Activated T-helper 1 cell treated with Interleukin-2 at 50 U/mL for 16 hours (primary cell): ENCODE results near the gene PIGS.
"Not testable (repeated sequence)": the region's sequence is repeated elsewhere in the genome, so short reads cannot be mapped to it uniquely, and the experiment has no call there.

ENCODE experiments used
- DNase-seq: peaks from one replicate; pipeline ENCODE4 v3.0.0-alpha.2; 2020; ENCODE audit warnings: low read depth

PIGS gene

GRCh38 chr17:28529013-28529400, 42.3 kb downstream of the PIGS start:
- DNase-seq, result no peak

DNA sequence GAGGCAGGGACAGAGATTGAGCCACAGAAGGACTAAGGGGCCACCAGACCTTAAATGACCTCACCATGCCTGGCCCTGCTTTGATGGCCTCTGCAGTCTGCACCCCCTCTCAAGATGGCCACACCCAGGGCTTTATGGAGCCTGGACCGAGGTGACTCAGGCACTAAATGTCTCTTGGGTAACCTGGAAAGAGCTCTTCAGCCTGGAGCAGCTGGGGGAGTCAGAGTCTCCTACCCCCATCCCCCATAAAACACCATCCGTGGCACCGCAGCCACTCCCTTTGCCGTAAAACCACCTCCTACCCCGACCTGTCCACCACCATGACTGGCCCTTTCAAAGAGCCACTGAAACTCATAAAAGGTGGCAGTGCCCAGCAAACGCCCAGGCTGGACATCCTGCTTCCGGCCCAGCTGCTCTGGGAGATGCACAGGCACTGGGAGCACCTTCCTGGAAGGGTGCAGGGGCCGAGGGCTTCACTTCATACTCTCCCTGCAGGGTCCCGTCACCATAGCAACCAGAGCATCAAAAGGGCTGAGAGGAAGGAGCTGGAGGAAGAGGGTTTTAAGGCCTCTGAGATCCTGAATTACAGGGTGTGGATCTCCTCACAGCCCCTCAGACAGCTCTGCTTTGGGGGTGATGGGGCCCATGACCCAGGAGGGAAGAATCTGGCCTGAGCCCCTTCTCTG, 42.9 kb downstream of the PIGS start:
- DNase-seq, result no peak

GRCh38 chr17:28527859-28528258, 43.5 kb downstream of the PIGS start:
- DNase-seq, result no peak

GRCh38 chr17:28527181-28527681, 44.1 kb downstream of the PIGS start:
- no peak for DNase-seq

DNA sequence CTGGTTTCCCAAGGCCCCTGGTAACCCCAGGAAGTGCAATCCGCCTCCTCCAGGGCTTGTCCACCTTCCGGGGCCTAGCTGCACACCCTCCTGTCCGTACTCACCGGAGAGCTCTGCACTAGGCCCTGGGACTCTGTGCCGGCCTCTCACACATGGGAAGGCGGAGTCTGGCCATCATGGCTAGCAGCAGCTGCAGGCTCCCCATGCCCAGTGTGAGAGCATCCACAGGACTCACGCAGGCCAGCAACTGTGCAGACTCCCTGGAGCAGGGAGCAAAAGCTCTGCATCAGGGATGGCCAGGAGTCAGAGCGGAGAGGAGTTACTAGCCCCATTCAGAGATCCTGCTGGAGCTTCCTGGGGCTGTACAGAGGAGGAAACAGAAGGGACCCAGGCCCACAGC, 44.9 kb downstream of the PIGS start:
- DNase-seq, result no peak

GRCh38 chr17:28524476-28525424, 46.6 kb downstream of the PIGS start:
- DNase-seq, result no peak

GRCh38 chr17:28523876-28524275, 47.4 kb downstream of the PIGS start:
- DNase-seq, result no peak

DNA sequence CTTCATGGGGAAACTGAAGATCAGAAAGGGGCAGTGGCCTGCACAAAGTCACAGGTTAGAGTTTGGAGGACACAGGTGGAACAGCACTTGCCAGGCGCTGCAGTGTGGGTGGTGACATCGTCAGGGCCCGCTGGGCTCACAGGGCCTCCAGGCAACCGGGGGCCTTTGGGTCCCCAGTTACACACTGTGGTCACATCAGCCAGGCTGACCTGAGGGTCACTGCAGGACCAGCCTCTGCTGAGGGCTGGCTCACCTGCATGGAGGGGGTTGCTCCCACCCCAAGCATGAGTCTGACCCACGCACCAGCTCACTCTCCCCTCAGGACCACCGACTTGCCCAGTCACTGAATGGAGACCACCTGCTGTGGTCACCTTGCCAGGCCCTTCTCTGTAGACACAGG, 48.1 kb downstream of the PIGS start:
- no peak for DNase-seq

DNA sequence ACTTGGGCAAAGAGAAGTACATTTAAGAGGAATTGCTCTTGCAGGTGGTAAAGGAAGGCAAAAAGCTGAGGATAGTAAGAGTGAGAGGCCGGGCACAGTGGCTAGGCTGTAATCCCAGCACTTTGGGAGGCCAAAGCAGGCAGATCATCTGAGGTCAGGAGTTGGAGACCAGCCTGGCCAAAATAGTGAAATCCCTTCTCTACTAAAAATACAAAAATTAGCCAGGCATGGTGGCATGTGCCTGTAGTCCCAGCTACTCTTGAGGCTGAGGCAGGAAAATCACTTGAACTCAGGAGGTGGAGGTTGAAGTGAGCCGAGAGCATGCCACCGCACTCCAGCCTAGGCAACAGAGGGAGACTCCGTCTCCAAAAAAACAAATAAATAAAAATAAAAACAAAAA, 49.0 kb downstream of the PIGS start:
- not testable (repeated sequence) for DNase-seq

DNA sequence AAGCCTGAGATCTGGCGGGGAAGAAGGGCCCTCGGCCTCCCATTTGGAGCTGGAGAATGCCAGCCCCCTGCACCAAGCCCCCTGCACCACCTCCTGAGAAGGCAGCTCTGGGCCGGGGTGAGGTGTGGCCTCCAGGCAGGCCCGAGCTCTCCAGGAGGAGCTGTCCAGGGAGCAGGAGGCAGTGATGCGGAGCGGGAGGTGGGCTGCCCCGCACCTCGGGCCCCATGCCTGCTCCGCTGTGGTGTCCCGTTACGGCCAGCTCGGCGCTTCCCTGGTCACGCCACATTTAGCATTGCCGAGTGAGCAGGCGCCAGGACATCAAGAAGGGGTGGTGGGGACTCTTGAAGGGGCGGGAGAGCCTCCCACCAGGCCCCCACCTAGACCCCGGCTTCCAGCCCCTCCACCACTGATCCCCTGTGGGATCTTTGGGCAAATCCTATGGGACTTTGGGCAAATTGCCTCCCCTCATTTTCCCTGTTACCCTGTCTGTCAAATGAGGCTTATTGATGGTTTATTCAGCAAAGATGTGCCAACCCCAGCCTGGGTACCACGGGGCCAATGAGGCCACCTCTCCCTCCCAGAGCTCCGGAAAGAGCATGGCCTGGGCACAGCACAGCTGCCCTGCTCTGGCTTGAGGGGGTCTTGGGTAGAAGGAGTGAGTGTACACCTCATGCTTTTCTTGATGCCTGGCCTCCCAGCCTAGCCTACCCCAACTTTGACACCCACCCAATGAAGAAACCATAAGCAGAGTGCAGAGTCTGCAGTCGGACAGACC, 49.8 kb downstream of the PIGS start:
- no peak for DNase-seq

GRCh38 chr17:28520687-28521086, 50.6 kb downstream of the PIGS start:
- no peak for DNase-seq

DNA sequence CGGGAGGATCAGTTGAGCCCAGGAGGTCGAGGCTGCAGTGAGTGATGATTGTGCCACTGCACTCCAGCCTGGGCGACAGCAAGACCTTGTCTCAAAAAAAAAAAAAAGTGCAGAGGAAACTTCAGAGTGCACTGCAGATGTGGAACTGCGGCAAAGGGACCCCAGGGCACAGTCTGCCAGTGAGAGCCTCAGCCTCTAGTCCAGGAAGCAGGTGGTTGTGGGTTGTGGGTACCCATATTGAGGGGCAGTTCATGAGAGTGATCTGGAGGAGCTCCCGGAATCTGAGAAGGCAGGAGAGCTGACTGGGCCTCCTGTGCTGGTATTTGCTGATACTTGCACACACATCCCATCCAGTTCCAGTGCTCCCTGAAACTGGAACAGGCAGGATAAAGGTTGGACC, 52.1 kb downstream of the PIGS start:
- DNase-seq, result no peak

DNA sequence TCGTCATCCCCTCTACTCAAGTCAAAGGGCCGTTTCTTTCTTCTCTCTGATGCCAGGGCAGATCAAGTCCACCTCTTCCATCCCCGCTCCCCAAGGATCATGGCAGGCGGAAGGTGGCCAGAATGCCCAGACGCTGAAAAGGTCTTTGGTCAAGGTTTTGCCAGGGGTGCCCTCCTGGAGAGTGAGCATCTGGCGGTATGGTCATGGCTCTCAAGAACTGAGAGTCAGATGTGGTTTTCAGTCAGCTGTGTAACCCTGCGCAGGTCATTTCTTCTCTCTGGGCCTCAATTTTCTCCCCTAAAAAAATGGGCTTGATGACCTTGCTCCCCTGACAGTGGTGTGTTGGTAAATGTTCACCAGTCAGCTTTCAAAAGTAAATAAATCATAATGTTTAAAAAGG, 52.7 kb downstream of the PIGS start:
- DNase-seq, result no peak

- no peak for DNase-seq
Observed at GRCh38 chr17:28518132-28518531, 53.2 kb downstream of the PIGS start.

DNA sequence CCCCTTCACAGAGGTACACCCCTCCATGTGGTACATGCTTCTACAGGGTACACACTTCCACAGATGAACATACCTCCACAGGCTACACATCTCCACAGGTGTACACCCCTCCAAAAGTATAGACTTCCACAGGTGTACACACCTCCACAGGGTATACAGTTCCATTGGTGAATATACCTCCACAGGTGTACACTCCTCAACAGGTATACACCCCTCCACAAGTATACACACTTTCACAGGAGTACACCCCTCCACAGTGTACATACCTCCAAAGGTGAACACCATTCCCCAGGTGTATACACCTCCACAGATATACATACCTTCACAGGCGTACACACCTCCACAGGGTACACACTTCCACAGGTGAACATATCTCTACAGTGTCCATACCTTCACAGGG, 55.8 kb downstream of the PIGS start:
- no peak for DNase-seq

GRCh38 chr17:28514561-28515002, 56.7 kb downstream of the PIGS start:
- no peak for DNase-seq

- DNase-seq, result no peak
Observed at GRCh38 chr17:28513476-28513875, 57.8 kb downstream of the PIGS start.

GRCh38 chr17:28511858-28512461, 59.4 kb downstream of the PIGS start:
- DNase-seq, result no peak

DNA sequence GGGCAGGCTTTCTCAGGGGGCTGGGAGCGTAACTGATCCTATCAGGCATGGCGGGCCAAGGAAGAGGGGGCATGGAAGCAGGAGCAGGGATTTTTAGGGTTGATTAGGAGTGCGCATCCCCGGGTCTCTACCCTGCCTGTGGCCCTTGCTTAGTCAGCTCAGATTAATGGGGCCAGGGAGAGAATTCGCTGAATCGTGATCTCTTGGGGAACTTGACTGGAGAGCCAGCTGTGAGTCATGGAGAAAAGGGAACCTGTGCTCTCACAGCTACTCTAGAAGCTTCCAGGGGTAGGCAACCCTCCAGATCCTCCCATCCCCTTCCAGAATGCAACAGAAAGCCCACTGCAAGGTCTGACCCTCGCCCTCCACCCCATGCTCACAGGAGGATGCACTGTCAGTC, 61.5 kb downstream of the PIGS start:
- no peak for DNase-seq

- DNase-seq, result no peak
Observed at GRCh38 chr17:28508211-28508724, 63.1 kb downstream of the PIGS start.

DNA sequence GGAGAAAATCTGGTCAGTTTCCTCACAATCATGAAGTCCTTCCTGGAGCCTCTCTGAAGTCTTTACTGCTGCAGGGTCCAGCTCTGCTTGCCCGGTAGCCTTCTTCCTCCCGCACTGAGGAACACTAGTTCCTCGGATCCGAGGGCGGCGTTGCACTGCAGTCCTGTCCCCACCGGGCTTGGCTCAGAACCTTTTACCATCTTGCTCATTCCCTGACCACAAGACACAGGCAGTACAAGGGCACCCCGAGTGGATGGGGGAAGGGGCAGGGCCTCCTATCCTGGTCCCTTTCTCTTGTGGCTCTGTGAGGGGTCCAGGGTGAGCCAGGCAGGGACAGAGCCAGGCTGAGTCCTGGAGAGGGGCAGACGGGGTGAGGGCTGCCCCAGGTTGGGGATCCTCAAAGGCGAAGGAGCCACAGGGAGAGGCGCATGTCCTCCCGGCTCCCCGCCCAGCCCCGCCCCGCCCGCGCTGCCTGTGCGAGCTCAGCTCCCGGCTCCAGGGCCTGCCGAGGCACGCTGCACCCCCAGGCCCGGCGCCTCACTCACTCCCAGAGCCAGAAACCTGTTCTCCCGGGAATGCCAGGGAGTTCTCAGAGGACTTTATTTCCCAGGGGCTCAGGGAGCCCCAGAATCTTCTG, 63.6 kb downstream of the PIGS start:
- DNase-seq, result no peak
